Left ventricle myocardium superior (tissue), 1 donor: ENCODE results near the gene SLC25A28. TPM values are rescaled to one million over a fixed set of nuclear protein-coding genes. Genes with fewer than 3 reads are reported as not detected.

Experiments
- ATAC-seq: fragments of 200-7000 bp; cut with Tn5 transposase; one replicate; pipeline ENCODE4 v1.9.1; 2020; ENCODE audit warnings: mild to moderate bottlenecking, moderate library complexity
- DNase-seq: peaks from one replicate; pipeline ENCODE4 v3.0.0-alpha.2; 2020
- intact Hi-C: fragments of 100-400 bp; cut with micrococcal nuclease; formaldehyde crosslinking; loops from one replicate; pipeline ENCODE4 v1.11.0; 2022
- long read RNA-seq: library from polyadenylated mRNA; unstranded; transcript quantifications from one replicate; pipeline ENCODE4 v2.0.0, GENCODE V29; 2021
- total RNA-seq: library from RNA; stranded (reverse); fragmentation: NEBNext Ultra II Directional; extraction: Animal tissue kit (Norgen Biotek cat#: 25700); gene quantifications from one replicate; pipeline ENCODE4 v1.2.1, GENCODE V29; 2021
- donor health status: DM: no; HTN: yes; CAD: no; lungs with severe emphysema.

The SLC25A28 gene, protein sequence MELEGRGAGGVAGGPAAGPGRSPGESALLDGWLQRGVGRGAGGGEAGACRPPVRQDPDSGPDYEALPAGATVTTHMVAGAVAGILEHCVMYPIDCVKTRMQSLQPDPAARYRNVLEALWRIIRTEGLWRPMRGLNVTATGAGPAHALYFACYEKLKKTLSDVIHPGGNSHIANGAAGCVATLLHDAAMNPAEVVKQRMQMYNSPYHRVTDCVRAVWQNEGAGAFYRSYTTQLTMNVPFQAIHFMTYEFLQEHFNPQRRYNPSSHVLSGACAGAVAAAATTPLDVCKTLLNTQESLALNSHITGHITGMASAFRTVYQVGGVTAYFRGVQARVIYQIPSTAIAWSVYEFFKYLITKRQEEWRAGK
- 43.1 TPM for total RNA-seq
- long read RNA-seq, transcript SLC25A28-201 (4 exons, 1,451 nt) = major isoform, 52 of 72 reads
- long read RNA-seq, partial matches to known transcripts = 5 of 72 reads
- long read RNA-seq, other reads (novel, unspliced or antisense) = 11 of 72 reads

GRCh38 chr10:99619851-99620710 lies at the start of gene SLC25A28:
Gene SLC25A28 (minus strand): TSS chr10:99620439. CDS start chr10:99620335, 104 bp downstream.
- no peak for ATAC-seq
- DNase-seq = peak; percentile 94
- intact Hi-C loops = loop anchor here (5.0 kb wide), 1 partner anchor 188 kb away; the partner anchor contains the start of gene GOT1

- no peak for ATAC-seq
- DNase-seq = no peak
- intact Hi-C loops = no loop called here
These were observed 47.0 kb upstream of the SLC25A28 start for GRCh38 chr10:99667108-99667751.

DNA sequence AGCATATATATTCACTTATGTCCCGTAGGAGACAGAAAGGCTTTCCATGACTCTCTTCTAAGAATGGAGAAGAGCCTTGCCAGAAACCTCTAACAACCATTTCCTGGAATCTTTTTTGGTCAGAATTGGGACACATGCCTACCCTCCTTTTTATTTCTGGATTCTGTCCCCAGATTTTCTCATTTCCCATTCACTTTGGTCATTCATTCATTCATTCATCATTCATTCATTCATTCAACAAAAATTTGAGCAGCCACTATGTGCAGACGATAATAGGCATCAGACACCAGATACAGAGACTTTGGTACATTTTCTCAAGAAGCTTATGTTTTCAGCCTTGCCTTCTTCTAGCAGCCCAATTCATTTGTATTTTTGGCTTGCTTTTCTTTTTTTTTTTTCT lies 45.1 kb upstream of the SLC25A28 start:
- intact Hi-C loops = no loop called here
- ATAC-seq = no peak
- DNase-seq = no peak

GRCh38 chr10:99661377-99661763 lies 41.1 kb upstream of the SLC25A28 start:
- ATAC-seq (no peak), DNase-seq (no peak)
- intact Hi-C loops = no loop called here

- intact Hi-C loops = no loop called here
- ATAC-seq = no peak
- DNase-seq = no peak
These were observed 40.6 kb upstream of the SLC25A28 start for GRCh38 chr10:99660662-99661376.

- intact Hi-C loops = no loop called here
- ATAC-seq = no peak
- no peak for DNase-seq
These were observed 39.7 kb upstream of the SLC25A28 start for GRCh38 chr10:99659868-99660366.

- ATAC-seq (peak; percentile 100), DNase-seq (peak; percentile 96)
- intact Hi-C loops = no loop called here
These were observed 39.0 kb upstream of the SLC25A28 start, which contains the start of gene ENTPD7 for GRCh38 chr10:99659031-99659867. Gene ENTPD7 (plus strand): TSS chr10:99659509. CDS start chr10:99659957, 448 bp downstream.

GRCh38 chr10:99658622-99659030 lies 38.4 kb upstream of the SLC25A28 start:
- DNase-seq (peak; percentile 42), ATAC-seq (no peak)
- intact Hi-C loops = no loop called here

DNA sequence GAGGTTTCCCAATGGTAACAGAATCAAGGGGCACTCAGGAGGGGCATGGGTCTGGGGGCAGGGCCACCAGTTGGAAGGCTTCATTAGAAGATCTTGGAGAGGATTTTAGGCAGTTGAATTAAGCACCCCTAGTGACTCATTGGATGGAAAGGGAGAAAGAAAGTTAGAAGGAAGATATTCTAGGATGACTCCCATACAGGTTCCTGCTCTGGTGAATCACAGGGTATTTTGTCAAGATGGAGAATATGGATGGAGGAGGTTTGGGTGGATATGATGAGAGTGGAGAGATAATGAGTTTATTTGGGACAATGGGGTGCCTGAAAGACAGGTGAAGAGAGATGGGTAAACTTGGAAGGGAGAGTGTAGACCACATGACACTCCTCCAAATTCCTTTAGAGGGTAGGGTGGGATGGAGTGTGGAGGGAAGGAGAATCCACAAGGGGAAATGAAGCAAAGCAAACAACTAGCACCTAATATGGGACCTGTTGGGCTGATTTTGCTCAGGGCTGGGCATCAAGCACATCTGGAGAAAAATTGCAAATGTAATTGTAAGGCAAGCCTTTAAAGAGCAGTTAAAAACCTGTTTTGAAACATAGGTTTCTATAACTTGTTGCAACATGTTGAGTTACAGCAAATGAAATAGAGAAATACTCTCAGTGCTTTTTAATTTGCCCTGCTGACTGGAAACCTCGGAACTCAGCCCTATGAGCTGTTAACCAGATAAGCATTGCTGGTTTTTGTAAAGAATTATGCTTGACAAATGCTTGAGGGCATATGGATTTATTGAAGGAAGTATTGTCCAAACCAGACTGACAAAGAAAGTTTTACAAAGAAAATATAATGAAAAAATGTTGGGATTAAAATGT lies 36.2 kb upstream of the SLC25A28 start:
- intact Hi-C loops = no loop called here
- no peak for DNase-seq
- ATAC-seq = no peak

DNA sequence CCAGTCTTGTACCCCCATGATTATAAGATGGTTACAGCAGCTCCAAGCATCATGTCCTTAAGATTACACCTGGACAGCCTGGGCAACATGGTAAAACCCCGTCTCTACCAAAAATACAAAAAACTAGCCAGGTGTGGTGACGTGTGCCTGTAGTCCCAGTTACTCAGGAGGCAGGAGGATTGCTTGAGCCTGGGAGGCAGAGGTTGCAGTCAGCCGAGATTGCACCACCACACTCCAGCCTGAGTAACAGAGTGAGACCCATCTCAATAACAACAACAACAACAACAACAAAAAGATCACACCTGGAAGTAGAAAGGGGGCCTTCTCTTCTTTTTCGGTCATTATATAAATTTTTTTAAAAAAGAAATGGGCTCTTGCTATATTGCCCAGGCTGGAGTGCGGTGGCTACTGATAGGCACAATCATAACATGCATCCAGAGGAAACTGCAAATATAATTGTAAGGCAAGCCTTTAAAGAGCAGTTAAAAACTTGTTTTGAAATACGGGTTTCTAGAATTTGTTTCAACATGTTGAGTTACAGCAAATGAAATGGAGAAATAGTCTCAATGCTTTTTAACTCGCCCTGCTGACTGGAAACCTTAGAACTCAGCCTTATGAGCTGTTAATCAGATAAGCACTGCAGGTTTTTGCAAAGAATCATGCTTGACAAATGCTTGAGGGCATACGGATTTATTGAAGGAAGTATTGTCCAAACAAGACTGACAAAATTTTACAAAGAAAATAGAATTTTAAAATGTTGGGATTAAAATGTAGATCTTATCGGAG lies 34.3 kb upstream of the SLC25A28 start:
- ATAC-seq (no peak), DNase-seq (no peak)
- intact Hi-C loops = no loop called here

DNA sequence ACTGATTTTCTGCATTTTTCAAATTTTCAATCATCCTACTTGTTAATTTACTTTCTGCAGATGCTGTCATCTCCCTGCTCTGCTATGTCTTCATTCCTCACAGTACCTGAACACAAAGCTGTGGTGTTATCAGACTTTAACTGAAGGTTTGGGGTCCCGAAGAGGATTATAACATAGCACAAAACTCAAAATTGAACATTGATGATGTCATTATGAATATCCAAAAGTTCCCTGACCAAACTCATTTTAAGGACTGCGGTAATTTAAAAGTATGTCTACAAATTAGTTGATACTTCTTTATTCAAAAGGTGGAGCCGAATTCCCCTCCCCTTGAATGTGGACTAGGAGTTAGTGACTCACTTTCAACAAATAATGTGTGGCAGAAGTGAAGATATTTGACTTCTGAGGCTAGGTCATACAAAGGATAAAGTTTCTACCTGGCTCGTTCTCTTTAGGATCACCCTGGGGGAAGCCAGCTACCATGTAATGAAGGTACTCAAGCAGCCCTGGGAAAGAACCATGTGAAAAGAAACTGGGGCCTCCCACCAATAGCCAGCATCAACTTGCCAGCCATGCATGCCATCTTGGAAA lies 32.7 kb upstream of the SLC25A28 start:
- ATAC-seq (no peak), DNase-seq (no peak)
- intact Hi-C loops = no loop called here

DNA sequence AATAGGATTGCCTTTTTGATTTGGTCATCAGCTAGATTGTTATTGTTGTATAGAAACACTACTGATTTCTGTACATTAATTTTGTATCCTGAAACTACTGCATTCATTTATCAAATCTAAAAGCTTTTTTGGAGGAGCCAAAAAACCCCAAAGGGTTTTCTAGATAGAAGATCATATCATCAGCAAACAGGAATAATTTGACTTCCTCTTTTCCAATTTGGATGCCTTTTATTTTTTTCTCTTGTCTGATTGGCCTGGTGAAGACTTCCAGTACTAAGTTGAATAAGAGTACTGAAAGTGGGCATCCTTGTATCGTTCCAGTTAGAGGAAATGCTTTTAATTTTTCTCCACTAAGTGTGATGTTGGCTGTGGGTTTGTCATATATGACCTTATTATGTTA lies 28.5 kb upstream of the SLC25A28 start:
- intact Hi-C loops = no loop called here
- ATAC-seq = no peak
- no peak for DNase-seq

DNA sequence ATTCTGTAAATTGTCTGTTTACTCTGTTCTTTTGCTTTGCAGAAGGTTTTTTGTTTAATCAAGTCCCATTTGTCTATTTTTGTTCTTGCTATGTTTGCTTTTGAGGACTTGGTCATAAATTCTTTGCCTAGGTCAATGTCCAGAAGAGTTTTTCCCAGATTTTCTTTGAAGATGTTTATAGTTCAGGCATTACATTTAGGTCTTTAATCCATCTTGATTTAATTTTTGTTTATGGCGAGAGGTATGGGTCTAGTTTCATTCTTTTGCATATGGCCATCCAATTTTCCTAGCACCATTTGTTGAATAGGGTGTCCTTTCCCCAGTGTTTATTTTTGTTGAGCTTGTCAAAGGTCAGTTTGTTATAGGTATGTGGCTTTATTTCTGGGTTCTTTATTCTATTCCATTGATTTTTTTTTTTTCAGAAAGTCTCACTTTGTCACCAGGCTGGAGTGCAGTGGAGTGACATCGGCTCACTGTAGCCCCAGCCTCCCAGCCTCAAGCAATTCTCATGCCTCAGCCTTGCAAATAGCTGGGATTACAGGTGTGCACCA lies 27.4 kb upstream of the SLC25A28 start:
- no peak for ATAC-seq
- intact Hi-C loops = no loop called here
- DNase-seq = no peak

- intact Hi-C loops = no loop called here
- ATAC-seq = no peak
- DNase-seq = no peak
These were observed 13.6 kb upstream of the SLC25A28 start for GRCh38 chr10:99633832-99634231.

DNA sequence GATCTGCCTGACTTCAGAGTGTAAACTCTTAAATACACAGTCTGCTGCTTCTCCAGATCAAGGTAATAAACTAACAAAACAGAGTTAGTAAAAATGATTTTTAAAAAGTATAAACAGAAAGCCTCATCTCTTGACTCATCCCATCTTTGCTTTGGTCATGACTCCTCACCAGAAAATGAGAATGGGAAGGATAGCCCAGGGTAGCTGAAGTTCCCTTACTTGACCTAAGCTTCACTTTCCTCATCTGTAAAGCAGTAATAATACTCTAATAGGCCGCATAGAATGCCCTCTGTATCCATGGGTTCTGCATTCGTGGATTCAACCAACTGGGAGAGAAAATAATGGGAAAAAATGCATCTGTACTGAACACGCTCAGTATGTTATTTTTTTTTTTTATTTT lies 11.3 kb upstream of the SLC25A28 start:
- no peak for ATAC-seq
- intact Hi-C loops = no loop called here
- no peak for DNase-seq

DNA sequence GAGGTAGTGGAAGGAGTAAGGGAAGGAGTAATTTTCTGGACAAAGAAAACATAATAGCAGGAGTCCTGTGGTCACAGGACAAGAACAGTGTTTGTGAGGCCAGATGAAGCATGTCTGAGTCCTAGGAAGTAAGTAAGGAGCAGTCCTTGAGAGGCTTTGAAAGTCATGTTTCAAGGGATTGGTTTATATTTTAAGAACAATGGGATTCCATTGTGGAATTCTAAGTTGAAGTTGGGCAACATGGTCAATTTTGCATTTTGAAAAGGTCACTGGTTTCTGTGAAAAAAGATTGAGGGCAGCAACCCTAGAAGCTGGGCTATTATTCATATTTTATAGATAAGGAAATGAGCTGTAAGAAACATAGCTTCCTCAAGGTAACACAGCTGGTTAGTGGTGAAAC lies 10.8 kb upstream of the SLC25A28 start:
- no peak for ATAC-seq
- no peak for DNase-seq
- intact Hi-C loops = no loop called here
